ENCODE data around the gene PARP8. TPM values are rescaled to one million over a fixed set of nuclear protein-coding genes. Genes with fewer than 3 reads are reported as not detected.

PARP8 gene
- total and polyA plus RNA-seq, 9 of the 15 experiments (the other 6 are each of a cell fraction or from before 2014, with no cell fraction given): 0.03 to 0.31 TPM; not detected in 7

GRCh38 chr5:50715001-50715400 is 48.6 kb downstream of the PARP8 start (continued):
- no peak for TF ChIP-seq EHMT2 (IDR thresholded peaks at IDR 0.05)
- TF ChIP-seq EWSR1 (IDR thresholded peaks at IDR 0.05; ENCODE audit: borderline replicate concordance, low read depth, partially characterized antibody): no peak
- TF ChIP-seq NR1H2 (CRISPR knock-in tag; IDR thresholded peaks at IDR 0.05): no peak

GRCh38 chr5:50716134-50716533 is 49.7 kb downstream of the PARP8 start:
- Histone ChIP-seq H4K20me1 (replicated peaks; ENCODE audit: control insufficient read depth, insufficient read depth, low read length) (no peaks in the 10 kb centered on the region), H3K79me2 (ENCODE audit: control insufficient read depth, insufficient read depth, low read length) (no peaks in the 10 kb centered on the region), H2AFZ (ENCODE audit: low read depth, low read length) (no peak overlapping the region), H3K4me3 (no peak overlapping the region), H3K4me2 (ENCODE audit: insufficient read depth, low read length) (no peak overlapping the region), H3K27ac (ENCODE audit: extremely low read depth, low read depth, low read length) (no peak overlapping the region), H3K4me1 (replicated peaks in 1 of 2; ENCODE audit: control insufficient read depth in 2 of 2, insufficient read depth in 2 of 2, low read length in 2 of 2) (no peaks in the 10 kb centered on the region), H3K27me3 (ENCODE audit: control insufficient read depth in 2 of 2, insufficient read depth in 2 of 2, low read length in 2 of 2) (no peaks in the 10 kb centered on the region), H3K9ac (ENCODE audit: insufficient read depth in 1 of 2, low read depth in 2 of 2, low read length in 2 of 2) (no peak overlapping the region), H3K36me3 (ENCODE audit: control insufficient read depth, insufficient read depth, low read length) (no peaks in the 10 kb centered on the region), H3K9me3 (replicated peaks; ENCODE audit: control insufficient read depth, insufficient read depth, low read depth, low read length) (no peaks in the 10 kb centered on the region; the same call in 1 of the 2 replicates), H3K9me1 (ENCODE audit: control insufficient read depth, insufficient read depth, low read length) (no peaks in the 10 kb centered on the region)
- WGBS (ENCODE audit: insufficient coverage, low coverage, missing lambda C conversion rate): 3% methylated on average over 2 of the region's 2 CpGs
- ATAC-seq: no peak
- no TSS peak for BruUV-seq (replicated peaks)
- intact Hi-C loops (cut with micrococcal nuclease): no loop called here
- in situ Hi-C loops (cut with MboI): no loop called here
- ChIA-PET CTCF (ENCODE audit: low intra/inter-chr PET ratio) (no interaction called here), POLR2A (no interaction called here)
- TF ChIP-seq ZNF717 (CRISPR knock-in tag; IDR thresholded peaks at IDR 0.05) (no peak), ZNF232 (CRISPR knock-in tag; IDR thresholded peaks at IDR 0.05) (no peak), NR3C1 (CRISPR knock-in tag; IDR thresholded peaks at IDR 0.05) (no peak), GABPB2 (CRISPR knock-in tag; conservative IDR thresholded peaks at IDR 0.05) (no peak), ZNF133 (CRISPR knock-in tag; IDR thresholded peaks at IDR 0.05) (no peak)
- no peak for DNase-seq (ENCODE audit: extremely low read depth in 1 of 4, low spot score in 3 of 4)
- FAIRE-seq: no peak
